Aorta (tissue), 5 donors: ENCODE results near the gene NDUFS2. TPM values are rescaled to one million over a fixed set of nuclear protein-coding genes. Genes with fewer than 3 reads are reported as not detected.
"Not testable (repeated sequence)": the region's sequence is repeated elsewhere in the genome, so short reads cannot be mapped to it uniquely, and the experiment has no call there.

ENCODE experiments used
- ATAC-seq: fragments of 200-7000 bp; cut with Tn5 transposase; one replicate; pipeline ENCODE4 v1.9.1; 2022; ENCODE audit warnings: moderate library complexity; ENCODE audit not compliant: low FRiP score
- DNase-seq, 2 donors: peaks; one replicate each; pipeline ENCODE4 v3.0.0-alpha.2; 2020
- H3K27ac ChIP-seq, 2 donors: one replicate each; pipeline ENCODE4 v1.5.1; 2013; ENCODE audit warnings: low read length in 2 of 2, mild to moderate bottlenecking in 2 of 2, moderate library complexity in 2 of 2, control low read depth in 1 of 2, inconsistent platforms in 1 of 2, low read depth in 1 of 2
- H3K27me3 ChIP-seq, 2 donors: one replicate each; pipeline ENCODE4 v1.6.1; 2013; ENCODE audit warnings: control low read depth in 1 of 2, low read length in 1 of 2, mild to moderate bottlenecking in 1 of 2, moderate library complexity in 1 of 2; ENCODE audit not compliant: insufficient read depth in 2 of 2, control insufficient read depth in 1 of 2
- H3K36me3 ChIP-seq, 2 donors: one replicate each; pipeline ENCODE4 v1.6.1; 2013; ENCODE audit warnings: control low read depth in 1 of 2, low read length in 1 of 2, mild to moderate bottlenecking in 1 of 2; ENCODE audit not compliant: insufficient read depth in 2 of 2, control insufficient read depth in 1 of 2
- H3K4me1 ChIP-seq, 2 donors: one replicate each; pipeline ENCODE4 v1.6.1; 2013; ENCODE audit warnings: low read length in 2 of 2, control low read depth in 1 of 2, mild to moderate bottlenecking in 1 of 2, moderate library complexity in 1 of 2; ENCODE audit not compliant: insufficient read depth in 2 of 2, control insufficient read depth in 1 of 2
- H3K4me3 ChIP-seq, 2 donors: one replicate each; pipeline ENCODE4 v1.5.1; 2013; ENCODE audit warnings: low read length in 2 of 2, control low read depth in 1 of 2, mild to moderate bottlenecking in 1 of 2
- H3K9me3 ChIP-seq: one replicate; pipeline ENCODE4 v1.6.1; 2013; ENCODE audit warnings: mild to moderate bottlenecking, low read length; ENCODE audit not compliant: control insufficient read depth
- WGBS, 2 donors: extraction: QIAGEN DNeasy Blood & Tissue Kit; methylation state at CpG; one replicate each; pipeline ENCODE4 v1.1.7; 2013; 5-methylcytosine and 5-hydroxymethylcytosine counted together
- intact Hi-C, 2 donors: fragments of 100-400 bp; cut with DNase I; formaldehyde crosslinking; loops; one replicate each; pipeline versions ENCODE4 v1.14.2 to v1.15.0; 2022
- polyA plus RNA-seq, 2 donors: library from polyadenylated mRNA; stranded (reverse); fragments of 200-250 nt; gene quantifications; one replicate each; pipeline ENCODE4 v1.2.3, GENCODE V29; 2013
- total RNA-seq, 2 donors: library from RNA; stranded (reverse); fragmentation: NEBNext Ultra II Directional; extraction: Animal tissue kit (Norgen Biotek cat#: 25700); gene quantifications; one replicate each; pipeline ENCODE4 v1.2.1, GENCODE V29; 2021
- donor health status: healthy with polysubstance abuse.
- donor health status: Bipolar disorder and iron deficiency.
- donor health status: DM: no; HTN: no; CAD: no.
- donor health status: DM: no; HTN: no; CAD: no.
- donor health status: DM: yes; HTN: yes; CAD: no.

Gene NDUFS2
- total and polyA plus RNA-seq, 4 donors: 55.3 to 88.1 (median 63.8) TPM

- Histone ChIP-seq H3K27me3 (no peaks in the 10 kb centered on the region), H3K27ac (no peak overlapping the region), H3K4me3 (no peak overlapping the region), H3K4me1 (no peaks in the 10 kb centered on the region), H3K36me3 (peaks cover 4% of the 10 kb centered on the region in 2 donors), H3K9me3 (no peaks in the 10 kb centered on the region)
- no peak for ATAC-seq
- 72 to 76% methylated on average over 8 of the region's 8 CpGs for WGBS, 2 donors
- intact Hi-C loops: no loop called here
- peak; percentile 21 to 40 for DNase-seq
These were observed 16.3 kb downstream of the NDUFS2 start for GRCh38 chr1:161218301-161219077.

- no peaks in the 10 kb centered on the region for H3K9me3 ChIP-seq
- H3K36me3 ChIP-seq: peaks cover 0 to 1% of the 10 kb centered on the region in 2 donors
- DNase-seq (peak in 1 of 2 donors; percentile 2), ATAC-seq (no peak)
- no peaks in the 10 kb centered on the region for H3K27me3 ChIP-seq
- H3K4me3 ChIP-seq: no peak overlapping the region
- no peaks in the 10 kb centered on the region for H3K4me1 ChIP-seq
- H3K27ac ChIP-seq: no peak overlapping the region
- intact Hi-C loops: no loop called here
- WGBS, 2 donors: 82 to 85% methylated on average over 5 of the region's 5 CpGs
These were observed 17.1 kb downstream of the NDUFS2 start for GRCh38 chr1:161219078-161219892.

GRCh38 chr1:161220002-161220401, 17.8 kb downstream of the NDUFS2 start:
- Histone ChIP-seq H3K36me3 (no peaks in the 10 kb centered on the region), H3K9me3 (no peaks in the 10 kb centered on the region), H3K27me3 (no peaks in the 10 kb centered on the region), H3K4me3 (no peak overlapping the region), H3K4me1 (no peaks in the 10 kb centered on the region), H3K27ac (no peak overlapping the region)
- intact Hi-C loops: no loop called here
- ATAC-seq (no peak), DNase-seq (peak in 1 of 2 donors; percentile 13)
- 82 to 89% methylated on average over 5 of the region's 5 CpGs for WGBS, 2 donors

- Histone ChIP-seq H3K4me3 (no peak overlapping the region), H3K27ac (no peak overlapping the region), H3K27me3 (no peaks in the 10 kb centered on the region), H3K36me3 (no peaks in the 10 kb centered on the region), H3K4me1 (no peaks in the 10 kb centered on the region), H3K9me3 (no peaks in the 10 kb centered on the region)
- ATAC-seq: no peak
- intact Hi-C loops: no loop called here
- DNase-seq: peak in 1 of 2 donors; percentile 54
- whole genome bisulfite sequencing, 2 donors: 69 to 72% methylated on average over 6 of the region's 6 CpGs
These were observed 20.2 kb downstream of the NDUFS2 start for GRCh38 chr1:161222175-161223019.

- Histone ChIP-seq H3K4me3 (no peak overlapping the region), H3K27me3 (no peaks in the 10 kb centered on the region), H3K27ac (no peak overlapping the region), H3K9me3 (no peaks in the 10 kb centered on the region), H3K4me1 (no peaks in the 10 kb centered on the region), H3K36me3 (no peaks in the 10 kb centered on the region)
- intact Hi-C loops: no loop called here
- 89 to 92% methylated on average over 7 of the region's 7 CpGs for WGBS, 2 donors
- peak in 1 of 2 donors; percentile 6 for DNase-seq
- ATAC-seq: no peak
These were observed 21.9 kb downstream of the NDUFS2 start for GRCh38 chr1:161223805-161224694.

- not testable (repeated sequence) for H3K4me1 ChIP-seq, H3K27me3 ChIP-seq, H3K9me3 ChIP-seq, ATAC-seq, H3K4me3 ChIP-seq, H3K36me3 ChIP-seq, H3K27ac ChIP-seq
- intact Hi-C loops: loop anchor here (5.0 kb wide), 2 partner anchors 88 to 143 kb away; partner anchors contain the start of genes CFAP126 (in 2 of the 2) and SDHC (in 1 of the 2)
- DNase-seq: peak in 1 of 2 donors; percentile 12
- WGBS, 2 donors: 84 to 93% methylated on average over 11 to 13 of the region's 13 CpGs
These were observed 22.5 kb downstream of the NDUFS2 start for GRCh38 chr1:161224695-161225087.

GRCh38 chr1:161225178-161225533, 23.0 kb downstream of the NDUFS2 start:
- Histone ChIP-seq H3K4me1 (no peaks in the 10 kb centered on the region), H3K4me3 (no peak overlapping the region), H3K36me3 (peaks cover 0 to 2% of the 10 kb centered on the region in 2 donors), H3K9me3 (no peaks in the 10 kb centered on the region), H3K27me3 (no peaks in the 10 kb centered on the region), H3K27ac (no peak overlapping the region)
- no peak for ATAC-seq
- 73 to 75% methylated on average over 7 of the region's 7 CpGs for WGBS, 2 donors
- intact Hi-C loops: loop anchor here (5.0 kb wide), 2 partner anchors 87 to 142 kb away; partner anchors contain the start of genes CFAP126 (in 2 of the 2) and SDHC (in 1 of the 2)
- DNase-seq: peak in 1 of 2 donors; percentile 15
